K562 (cell line): ENCODE data around the gene RPTOR. TPM values are rescaled to one million over a fixed set of nuclear protein-coding genes. Genes with fewer than 3 reads are reported as not detected.

Experiments used
- ATAC-seq: fragments of 200-7000 bp; cut with Tn5 transposase; 3 replicates; pipeline ENCODE4 v1.9.1; 2020; ENCODE audit warnings: moderate library complexity
- BruUV-seq: library from RNA; stranded (reverse); fragments of 400-500 nt; replicated peaks from 2 replicates; lab custom pipeline; 2021; lab: Mats Ljungman, UMichigan
- CTCF ChIA-PET: fragments of 300-600 bp; formaldehyde crosslinking; extraction: SDS; loops from one replicate; lab custom pipeline; 2021; ENCODE audit warnings: low intra/inter-chr PET ratio; lab: Yijun Ruan, JAX
- POLR2A ChIA-PET: fragments of 300-600, 350-650 bp; sonication (Branson Sonifier 250); formaldehyde crosslinking; extraction: SDS; loops from one replicate; lab custom pipeline; 2021; ENCODE audit warnings: antibody characterized with exemption, inconsistent platforms; lab: Yijun Ruan, JAX
- DNase-seq, 4 experiments: peaks; one replicate each; pipeline versions ENCODE4 v3.0.0 to v3.0.0-alpha.2; 2011 to 2018; ENCODE audit warnings: low spot score in 3 of 4, mixed read lengths in 3 of 4; ENCODE audit errors: extremely low read depth in 1 of 4
- FAIRE-seq: peaks from 2 replicates; lab custom pipeline; 2011; peaks lifted over from hg19 to GRCh38; lab: Jason Lieb, UNC
- H2AFZ ChIP-seq: 2 replicates; pipeline ENCODE4 v1.6.0; 2011; ENCODE audit warnings: low read depth, low read length, control low read depth, inconsistent platforms
- H3K27ac ChIP-seq: fragments of 200-600 bp; 3 replicates; pipeline ENCODE4 v1.8.0; 2011; ENCODE audit warnings: low read depth, mild to moderate bottlenecking, control low read depth, inconsistent platforms, low read length, moderate library complexity, mixed read lengths; ENCODE audit errors: extremely low read depth
- H3K27me3 ChIP-seq, 2 experiments: fragments of 300-600 bp in 1 of 2; 2 replicates in 1 of 2; 3 replicates in 1 of 2; pipeline versions ENCODE4 v1.6.0 to v1.8.0; 2011; ENCODE audit warnings: inconsistent platforms in 2 of 2, low read length in 2 of 2, mild to moderate bottlenecking in 1 of 2, mixed read lengths in 1 of 2, moderate library complexity in 1 of 2; ENCODE audit not compliant: control insufficient read depth in 2 of 2, insufficient read depth in 2 of 2
- H3K36me3 ChIP-seq: fragments of 300-600 bp; 3 replicates; pipeline ENCODE4 v1.8.0; 2011; ENCODE audit warnings: mild to moderate bottlenecking, low read length, inconsistent platforms; ENCODE audit not compliant: control insufficient read depth, insufficient read depth
- H3K4me1 ChIP-seq, 2 experiments: fragments of 200-600 bp in 1 of 2; replicated peaks in 1 of 2; 2 replicates in 1 of 2; 3 replicates in 1 of 2; pipeline versions ENCODE4 v1.5.1 to v1.8.0; 2011; ENCODE audit warnings: inconsistent platforms in 2 of 2, low read length in 2 of 2, mild to moderate bottlenecking in 1 of 2, mixed read lengths in 1 of 2, moderate library complexity in 1 of 2; ENCODE audit not compliant: control insufficient read depth in 2 of 2, insufficient read depth in 2 of 2
- H3K4me2 ChIP-seq: 2 replicates; pipeline ENCODE4 v1.6.1; 2011; ENCODE audit warnings: low read length, control low read depth, inconsistent platforms, mixed read lengths; ENCODE audit not compliant: insufficient read depth
- H3K4me3 ChIP-seq: fragments of 200-600 bp; sonication (generic), shearing (Covaris generic); 2 replicates; pipeline ENCODE4 v1.5.1; 2016; ENCODE audit warnings: control low read depth, inconsistent platforms
- H3K79me2 ChIP-seq: fragments of 200-600 bp; 3 replicates; pipeline ENCODE4 v1.8.0; 2011; ENCODE audit warnings: low read length, inconsistent platforms; ENCODE audit not compliant: control insufficient read depth, insufficient read depth
- H3K9ac ChIP-seq, 2 experiments: 2 replicates each; pipeline versions ENCODE4 v1.6.0 to v1.6.1; 2011; ENCODE audit warnings: low read depth in 2 of 2, low read length in 2 of 2, control low read depth in 1 of 2, inconsistent platforms in 1 of 2, mild to moderate bottlenecking in 1 of 2, mixed read lengths in 1 of 2; ENCODE audit not compliant: insufficient read depth in 1 of 2
- H3K9me1 ChIP-seq: one replicate; pipeline ENCODE4 v1.6.0; 2011; ENCODE audit warnings: inconsistent platforms, mild to moderate bottlenecking, low read length, moderate library complexity; ENCODE audit not compliant: control insufficient read depth, insufficient read depth
- H3K9me3 ChIP-seq: replicated peaks from 2 replicates; pipeline ENCODE4 v1.5.1; 2011; ENCODE audit warnings: low read depth, low read length, inconsistent platforms; ENCODE audit not compliant: control insufficient read depth, insufficient read depth
- H4K20me1 ChIP-seq: replicated peaks from 2 replicates; pipeline ENCODE4 v1.6.1; 2011; ENCODE audit warnings: low read length, inconsistent platforms, mixed read lengths; ENCODE audit not compliant: control insufficient read depth, insufficient read depth
- CBX8 ChIP-seq: fragments of 200-600 bp; sonication (generic); IDR thresholded peaks from 2 replicates; pipeline ENCODE4 v1.6.1; 2012; ENCODE audit warnings: borderline replicate concordance, mixed run types, low read depth, mild to moderate bottlenecking, moderate library complexity, mixed read lengths, low read length, control low read depth, inconsistent platforms; ENCODE audit not compliant: poor library complexity, severe bottlenecking; ENCODE audit errors: extremely low read depth
- CCAR2 ChIP-seq: fragments of 200-400 bp; formaldehyde crosslinking; IDR thresholded peaks from 2 replicates; pipeline ENCODE4 v1.6.1; 2017; ENCODE audit warnings: mild to moderate bottlenecking, low read depth, low read length
- CHD1 ChIP-seq: fragments of 200-600 bp; sonication (generic); IDR thresholded peaks from one replicate; pipeline ENCODE4 v1.6.1; 2012; ENCODE audit warnings: mild to moderate bottlenecking, moderate library complexity, low read length, inconsistent platforms
- ETS2 ChIP-seq: IDR thresholded peaks from 2 replicates; pipeline ENCODE4 v1.6.1; 2016; ENCODE audit warnings: borderline replicate concordance, missing genetic modification characterization, mild to moderate bottlenecking, moderate library complexity, missing compliant biosample characterization; ENCODE audit not compliant: poor library complexity, severe bottlenecking
- EZH2 ChIP-seq: IDR thresholded peaks from 2 replicates; pipeline ENCODE4 v1.6.1; 2012; ENCODE audit warnings: low read depth, mild to moderate bottlenecking, inconsistent platforms, low read length, borderline replicate concordance
- FOSL1 ChIP-seq: fragments of 200-800 bp; sonication (Bioruptor generic); conservative IDR thresholded peaks from 2 replicates; pipeline ENCODE4 v1.6.1; 2016; ENCODE audit warnings: missing genetic modification characterization, missing compliant biosample characterization
- HBP1 ChIP-seq: fragments of 450-650 bp; formaldehyde crosslinking; IDR thresholded peaks from 2 replicates; pipeline ENCODE4 v1.4.0; 2022; ENCODE audit warnings: missing genetic modification characterization
- LEF1 ChIP-seq: fragments of 450-650 bp; IDR thresholded peaks from 2 replicates; pipeline ENCODE4 v1.6.1; 2016; ENCODE audit warnings: mild to moderate bottlenecking
- SMAD2 ChIP-seq: fragments of 150-350 bp; IDR thresholded peaks from 2 replicates; pipeline ENCODE4 v1.6.1; 2014; ENCODE audit warnings: low read depth, mild to moderate bottlenecking, low read length
- TAF7 ChIP-seq: fragments of 450-650 bp; IDR thresholded peaks from 2 replicates; pipeline ENCODE4 v1.6.1; 2016; ENCODE audit warnings: missing genetic modification characterization, missing compliant biosample characterization
- TFAP4 ChIP-seq: sonication (generic); formaldehyde crosslinking; IDR thresholded peaks from 2 replicates; pipeline ENCODE4 v1.8.0; 2022; ENCODE audit warnings: missing genetic modification reagents, mild to moderate bottlenecking, moderate library complexity, borderline replicate concordance
- ZNF121 ChIP-seq: sonication (generic); formaldehyde crosslinking; conservative IDR thresholded peaks from 2 replicates; pipeline ENCODE4 v1.8.0; 2022; ENCODE audit warnings: missing genetic modification reagents
- WGBS: fragments of 100-300 bp; shearing (Covaris generic); methylation state at CpG from one replicate; pipeline ENCODE4 v1.1.6; 2016; ENCODE audit warnings: low coverage, mixed read lengths; ENCODE audit not compliant: insufficient coverage; ENCODE audit errors: missing lambda C conversion rate; 5-methylcytosine and 5-hydroxymethylcytosine counted together
- in situ Hi-C: fragments of 300-500 bp; cut with MboI; formaldehyde crosslinking; loops from 4 replicates; pipeline ENCODE4 v1.15.0; 2018; ENCODE audit warnings: inconsistent platforms, mixed read lengths
- intact Hi-C: fragments of 100-400 bp; cut with micrococcal nuclease; formaldehyde crosslinking; loops from 2 replicates; pipeline ENCODE4 v1.14.2; 2022
- polyA plus RNA-seq, 8 experiments: library from polyadenylated mRNA; depleted of rRNA in 4 of 8; stranded (reverse) in 5 of 8; unstranded in 3 of 8; fragments of >200 nt; fragmentation: Nextera tagmentation in 2 of 8; fragmentation: Illumina TruSeq in 1 of 8; extraction: Ambion mirVana in 2 of 8; extraction: Trizol in 1 of 8; gene quantifications; 2 replicates each; pipeline versions ENCODE4 v1.2.1 to v1.2.3, GENCODE V29; 2011 to 2014; ENCODE audit warnings: inconsistent platforms in 1 of 8, missing spikeins in 1 of 8
- total RNA-seq, 7 experiments: library from RNA; depleted of rRNA in 6 of 7; stranded (reverse); fragments of >200 nt in 6 of 7; fragmentation: Illumina TruSeq in 2 of 7; extraction: Trizol in 2 of 7; gene quantifications; 2 replicates each; pipeline versions ENCODE4 v1.2.1 to v1.2.3, GENCODE V29; 2011 to 2021; ENCODE audit warnings: low replicate concordance in 1 of 7
- TF ChIP-seq, protein P1 (sequence below), 3 experiments: fragments of 200-800 bp in 1 of 3; sonication (Bioruptor generic) in 1 of 3; sonication (generic) in 1 of 3; formaldehyde crosslinking in 1 of 3; IDR thresholded peaks; 2 replicates each; pipeline versions ENCODE4 v1.6.1 to v1.8.0; 2016 to 2022; ENCODE audit warnings: mild to moderate bottlenecking in 2 of 3, missing compliant biosample characterization in 2 of 3, missing genetic modification characterization in 2 of 3, missing genetic modification reagents in 1 of 3
- TF ChIP-seq, protein P2 (sequence below): IDR thresholded peaks from 3 replicates; pipeline ENCODE4 v1.6.1; 2011; ENCODE audit warnings: borderline replicate concordance, mild to moderate bottlenecking, moderate library complexity; ENCODE audit not compliant: insufficient read length; ENCODE audit errors: extremely low read depth

The RPTOR gene
- total and polyA plus RNA-seq, 9 of the 15 experiments (the other 6 are each of a cell fraction or from before 2014, with no cell fraction given): 0.24 to 54.1 (median 10.2) TPM

GRCh38 chr17:80625627-80626026 is 81.0 kb downstream of the RPTOR start:
- CTCF ChIA-PET: no interaction called here
- H3K4me2 ChIP-seq: no peak overlapping the region

More at GRCh38 chr17:80625627-80626026, 81.0 kb downstream of the RPTOR start:
- no peak overlapping the region for H3K9ac ChIP-seq
- 93% methylated on average over 14 of the region's 14 CpGs for WGBS
- ATAC-seq (no peak), FAIRE-seq (no peak), DNase-seq (no peak)
- H3K36me3 ChIP-seq: peaks cover 11% of the 10 kb centered on the region
- H2AFZ ChIP-seq: no peak overlapping the region
- intact Hi-C loops (no loop called here), in situ Hi-C loops (no loop called here)
- H3K27ac ChIP-seq: no peak overlapping the region
- peaks cover 39% of the 10 kb centered on the region for H3K79me2 ChIP-seq
- BruUV-seq: no TSS peak
- no peaks in the 10 kb centered on the region for H3K9me1 ChIP-seq
- H3K9me3 ChIP-seq: no peaks in the 10 kb centered on the region
- POLR2A ChIA-PET: no interaction called here
- H3K4me1 ChIP-seq: peaks cover 7 to 9% of the 10 kb centered on the region in 2 experiments; a peak in 4 of 5 replicates
- TF ChIP-seq CCAR2 (no peak), HBP1 (CRISPR knock-in tag) (no peak), LEF1 (no peak), TAF7 (no peak), CHD1 (no peak), CBX8 (no peak), SMAD2 (no peak), ZNF121 (CRISPR knock-in tag) (no peak), EZH2 (no peak), FOSL1 (no peak), ETS2 (tag) (no peak), TFAP4 (CRISPR knock-in tag) (no peak)
- TF ChIP-seq, protein P1, sequence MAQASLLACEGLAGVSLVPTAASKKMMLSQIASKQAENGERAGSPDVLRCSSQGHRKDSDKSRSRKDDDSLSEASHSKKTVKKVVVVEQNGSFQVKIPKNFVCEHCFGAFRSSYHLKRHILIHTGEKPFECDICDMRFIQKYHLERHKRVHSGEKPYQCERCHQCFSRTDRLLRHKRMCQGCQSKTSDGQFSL (CRISPR knock-in tag; IDR thresholded peaks at IDR 0.05): no peak
- TF ChIP-seq, protein P1 (tag; IDR thresholded peaks at IDR 0.05): no peak
- TF ChIP-seq, protein P2, sequence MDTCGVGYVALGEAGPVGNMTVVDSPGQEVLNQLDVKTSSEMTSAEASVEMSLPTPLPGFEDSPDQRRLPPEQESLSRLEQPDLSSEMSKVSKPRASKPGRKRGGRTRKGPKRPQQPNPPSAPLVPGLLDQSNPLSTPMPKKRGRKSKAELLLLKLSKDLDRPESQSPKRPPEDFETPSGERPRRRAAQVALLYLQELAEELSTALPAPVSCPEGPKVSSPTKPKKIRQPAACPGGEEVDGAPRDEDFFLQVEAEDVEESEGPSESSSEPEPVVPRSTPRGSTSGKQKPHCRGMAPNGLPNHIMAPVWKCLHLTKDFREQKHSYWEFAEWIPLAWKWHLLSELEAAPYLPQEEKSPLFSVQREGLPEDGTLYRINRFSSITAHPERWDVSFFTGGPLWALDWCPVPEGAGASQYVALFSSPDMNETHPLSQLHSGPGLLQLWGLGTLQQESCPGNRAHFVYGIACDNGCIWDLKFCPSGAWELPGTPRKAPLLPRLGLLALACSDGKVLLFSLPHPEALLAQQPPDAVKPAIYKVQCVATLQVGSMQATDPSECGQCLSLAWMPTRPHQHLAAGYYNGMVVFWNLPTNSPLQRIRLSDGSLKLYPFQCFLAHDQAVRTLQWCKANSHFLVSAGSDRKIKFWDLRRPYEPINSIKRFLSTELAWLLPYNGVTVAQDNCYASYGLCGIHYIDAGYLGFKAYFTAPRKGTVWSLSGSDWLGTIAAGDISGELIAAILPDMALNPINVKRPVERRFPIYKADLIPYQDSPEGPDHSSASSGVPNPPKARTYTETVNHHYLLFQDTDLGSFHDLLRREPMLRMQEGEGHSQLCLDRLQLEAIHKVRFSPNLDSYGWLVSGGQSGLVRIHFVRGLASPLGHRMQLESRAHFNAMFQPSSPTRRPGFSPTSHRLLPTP: no peak
- H3K4me3 ChIP-seq: no peak overlapping the region
- H4K20me1 ChIP-seq: peaks cover 12% of the 10 kb centered on the region; the same call in 1 of the 2 replicates
- H3K27me3 ChIP-seq: no peaks in the 10 kb centered on the region
